IPS-NIHi11 (cell line): ENCODE measurements around the gene MAPK10.
"Not testable (repeated sequence)": the region's sequence is repeated elsewhere in the genome, so short reads cannot be mapped to it uniquely, and the experiment has no call there.

ENCODE experiments used
- DNase-seq: peaks from one replicate; pipeline ENCODE4 v3.0.0; 2012; ENCODE audit warnings: mixed read lengths, low spot score

The MAPK10 gene

GRCh38 chr4:86106475-86106874 is 253.4 kb downstream of the MAPK10 start:
- no peak for DNase-seq

GRCh38 chr4:86101841-86102240 is 258.0 kb downstream of the MAPK10 start:
- DNase-seq: no peak

GRCh38 chr4:86101410-86101809 is 258.4 kb downstream of the MAPK10 start:
- DNase-seq: no peak

- DNase-seq: no peak
Observed at GRCh38 chr4:86100539-86101215, 259.2 kb downstream of the MAPK10 start.

GRCh38 chr4:86099348-86099747 is 260.5 kb downstream of the MAPK10 start:
- no peak for DNase-seq

GRCh38 chr4:86098691-86099090 is 261.2 kb downstream of the MAPK10 start:
- DNase-seq: no peak

- DNase-seq: no peak
Observed at GRCh38 chr4:86096373-86096772, 263.5 kb downstream of the MAPK10 start.

GRCh38 chr4:86092684-86093083 is 267.2 kb downstream of the MAPK10 start:
- DNase-seq: no peak

- no peak for DNase-seq
Observed at GRCh38 chr4:86091201-86091600, 268.7 kb downstream of the MAPK10 start.

GRCh38 chr4:86089781-86090323 is 270.0 kb downstream of the MAPK10 start:
- DNase-seq: no peak

GRCh38 chr4:86089053-86089452 is 270.8 kb downstream of the MAPK10 start:
- DNase-seq: no peak

GRCh38 chr4:86075796-86076195 is 284.1 kb downstream of the MAPK10 start:
- DNase-seq: not testable (repeated sequence)

- no peak for DNase-seq
Observed at GRCh38 chr4:86060341-86060740, 299.5 kb downstream of the MAPK10 start.

- DNase-seq: no peak
Observed at GRCh38 chr4:86058621-86059020, 301.2 kb downstream of the MAPK10 start.

- no peak for DNase-seq
Observed at GRCh38 chr4:86055898-86056297, 304.0 kb downstream of the MAPK10 start.

- no peak for DNase-seq
Observed at GRCh38 chr4:86054286-86055032, 305.4 kb downstream of the MAPK10 start.

- no peak for DNase-seq
Observed at GRCh38 chr4:86050496-86050895, 309.4 kb downstream of the MAPK10 start.

GRCh38 chr4:86048426-86048825 is 311.4 kb downstream of the MAPK10 start:
- DNase-seq: no peak

- DNase-seq: no peak
Observed at GRCh38 chr4:86044593-86044985, 315.3 kb downstream of the MAPK10 start.

GRCh38 chr4:86043755-86044592 is 315.9 kb downstream of the MAPK10 start:
- peak; percentile 19 for DNase-seq

- no peak for DNase-seq
Observed at GRCh38 chr4:86038037-86038436, 321.8 kb downstream of the MAPK10 start.

GRCh38 chr4:86036736-86037135 is 323.1 kb downstream of the MAPK10 start:
- DNase-seq: no peak
